ENCODE data around the gene LARGE2. TPM values are rescaled to one million over a fixed set of nuclear protein-coding genes. Genes with fewer than 3 reads are reported as not detected.
A peak's percentile ranks its signal among the peaks of the same experiment; 100 is the strongest.

LARGE2 gene
- total RNA-seq, 3 donors from 2014 or later: 5.9 to 6.3 TPM; not detected in 1

DNA sequence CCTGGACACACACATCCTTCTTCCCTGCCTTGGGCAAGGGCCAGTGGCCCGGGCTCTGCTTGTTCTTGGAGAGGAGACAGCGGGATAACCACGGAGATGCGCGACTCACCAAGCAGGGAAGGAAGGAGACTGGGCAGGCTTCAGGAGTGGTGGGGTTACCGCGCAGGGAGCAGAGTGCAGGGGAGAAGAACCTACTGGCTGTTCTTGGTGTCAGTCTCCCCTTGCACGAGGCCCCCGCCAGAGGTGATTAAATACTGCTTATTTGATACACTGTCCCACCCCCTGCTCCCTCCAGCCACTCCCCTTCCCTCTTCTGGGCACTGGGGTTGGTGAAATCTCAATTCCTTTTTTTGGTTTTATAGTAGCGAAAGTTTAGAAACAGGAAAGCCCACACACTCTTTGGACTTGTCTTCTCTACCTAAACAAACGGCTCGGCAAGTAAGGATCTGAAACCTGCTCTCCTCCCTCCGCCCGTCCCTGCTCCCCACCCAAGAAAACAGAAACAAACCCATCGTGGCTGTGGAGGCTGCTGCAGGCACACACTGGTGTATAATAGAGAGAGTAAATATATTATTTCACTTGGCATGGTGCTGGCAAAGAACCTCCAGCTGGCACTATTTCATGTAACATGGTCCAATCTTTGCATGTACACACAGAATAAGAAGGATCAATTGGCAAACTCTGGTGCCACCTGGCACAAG is 10.8 kb downstream of the LARGE2 start:
- intact Hi-C loops (cut with DNase I; ENCODE audit: low total_unique reads): no loop called here

DNA sequence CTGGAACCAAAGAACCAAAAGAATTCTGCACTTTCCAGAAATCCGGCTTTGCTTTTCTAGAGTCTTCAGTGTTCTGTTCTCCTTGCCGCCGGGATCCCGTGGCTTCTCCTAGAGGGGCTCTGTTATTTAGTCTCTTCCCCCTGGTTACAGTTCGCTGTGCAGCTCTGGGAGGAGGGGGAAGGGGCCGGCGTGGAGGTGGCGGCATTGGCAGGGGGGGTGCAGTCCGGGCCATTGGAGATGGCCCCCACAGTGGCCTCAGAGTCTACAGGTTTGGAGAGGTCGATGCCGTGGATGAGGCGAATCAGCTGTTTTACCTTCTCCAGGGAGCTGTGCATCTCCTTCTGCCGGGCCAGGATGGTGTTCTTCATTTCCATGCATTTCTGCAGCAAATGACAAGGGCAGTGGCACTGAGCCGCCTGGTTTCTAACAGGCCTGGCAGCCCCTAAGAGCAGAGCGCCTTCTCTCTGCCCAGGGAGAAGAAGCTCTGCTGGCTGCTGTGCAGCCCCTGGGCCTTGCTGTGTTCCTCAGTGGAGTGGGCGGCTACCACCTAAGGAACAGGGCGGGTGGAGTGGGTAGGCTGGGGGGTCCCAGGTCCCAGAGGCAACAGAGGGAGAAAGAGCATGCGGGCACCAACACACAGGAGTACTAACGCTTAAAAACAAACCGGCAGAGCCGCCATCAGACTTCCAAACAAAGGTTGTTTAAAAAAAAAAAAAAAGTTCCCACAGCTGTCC is 11.6 kb downstream of the LARGE2 start:
- Histone ChIP-seq H3K4me1 (peaks cover 0 to 15% of the 10 kb centered on the region in 2 donors), H3K4me3 (peak overlapping the region in 2 of 3 donors; percentile 10 to 21), H3K36me3 (no peaks in the 10 kb centered on the region), H3K27me3 (no peaks in the 10 kb centered on the region), H3K9me3 (no peaks in the 10 kb centered on the region), H3K27ac (peak overlapping the region; percentile 40 to 77)
- no peak for DNase-seq (ENCODE audit: low spot score in 2 of 2)
- TF ChIP-seq POLR2A (IDR thresholded peaks at IDR 0.05): no peak
- TF ChIP-seq, protein P1, sequence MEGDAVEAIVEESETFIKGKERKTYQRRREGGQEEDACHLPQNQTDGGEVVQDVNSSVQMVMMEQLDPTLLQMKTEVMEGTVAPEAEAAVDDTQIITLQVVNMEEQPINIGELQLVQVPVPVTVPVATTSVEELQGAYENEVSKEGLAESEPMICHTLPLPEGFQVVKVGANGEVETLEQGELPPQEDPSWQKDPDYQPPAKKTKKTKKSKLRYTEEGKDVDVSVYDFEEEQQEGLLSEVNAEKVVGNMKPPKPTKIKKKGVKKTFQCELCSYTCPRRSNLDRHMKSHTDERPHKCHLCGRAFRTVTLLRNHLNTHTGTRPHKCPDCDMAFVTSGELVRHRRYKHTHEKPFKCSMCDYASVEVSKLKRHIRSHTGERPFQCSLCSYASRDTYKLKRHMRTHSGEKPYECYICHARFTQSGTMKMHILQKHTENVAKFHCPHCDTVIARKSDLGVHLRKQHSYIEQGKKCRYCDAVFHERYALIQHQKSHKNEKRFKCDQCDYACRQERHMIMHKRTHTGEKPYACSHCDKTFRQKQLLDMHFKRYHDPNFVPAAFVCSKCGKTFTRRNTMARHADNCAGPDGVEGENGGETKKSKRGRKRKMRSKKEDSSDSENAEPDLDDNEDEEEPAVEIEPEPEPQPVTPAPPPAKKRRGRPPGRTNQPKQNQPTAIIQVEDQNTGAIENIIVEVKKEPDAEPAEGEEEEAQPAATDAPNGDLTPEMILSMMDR (IDR thresholded peaks at IDR 0.05): no peak
- TF ChIP-seq POLR2AphosphoS5 (IDR thresholded peaks at IDR 0.05): no peak
- intact Hi-C loops (cut with DNase I; ENCODE audit: low total_unique reads): no loop called here

More for the DNA sequence above, 10.8 kb downstream of the LARGE2 start:
- no peak for TF ChIP-seq POLR2A (IDR thresholded peaks at IDR 0.05)
- TF ChIP-seq, protein P1 (IDR thresholded peaks at IDR 0.05): no peak
- no peak for TF ChIP-seq POLR2AphosphoS5 (IDR thresholded peaks at IDR 0.05)
- Histone ChIP-seq H3K36me3 (no peaks in the 10 kb centered on the region), H3K27ac (peak overlapping the region; percentile 55 to 77), H3K4me3 (peak overlapping the region in 2 of 3 donors; percentile 10 to 21), H3K9me3 (no peaks in the 10 kb centered on the region), H3K4me1 (peaks cover 0 to 15% of the 10 kb centered on the region in 2 donors), H3K27me3 (no peaks in the 10 kb centered on the region)
- no peak for DNase-seq (ENCODE audit: low spot score in 2 of 2)

DNA sequence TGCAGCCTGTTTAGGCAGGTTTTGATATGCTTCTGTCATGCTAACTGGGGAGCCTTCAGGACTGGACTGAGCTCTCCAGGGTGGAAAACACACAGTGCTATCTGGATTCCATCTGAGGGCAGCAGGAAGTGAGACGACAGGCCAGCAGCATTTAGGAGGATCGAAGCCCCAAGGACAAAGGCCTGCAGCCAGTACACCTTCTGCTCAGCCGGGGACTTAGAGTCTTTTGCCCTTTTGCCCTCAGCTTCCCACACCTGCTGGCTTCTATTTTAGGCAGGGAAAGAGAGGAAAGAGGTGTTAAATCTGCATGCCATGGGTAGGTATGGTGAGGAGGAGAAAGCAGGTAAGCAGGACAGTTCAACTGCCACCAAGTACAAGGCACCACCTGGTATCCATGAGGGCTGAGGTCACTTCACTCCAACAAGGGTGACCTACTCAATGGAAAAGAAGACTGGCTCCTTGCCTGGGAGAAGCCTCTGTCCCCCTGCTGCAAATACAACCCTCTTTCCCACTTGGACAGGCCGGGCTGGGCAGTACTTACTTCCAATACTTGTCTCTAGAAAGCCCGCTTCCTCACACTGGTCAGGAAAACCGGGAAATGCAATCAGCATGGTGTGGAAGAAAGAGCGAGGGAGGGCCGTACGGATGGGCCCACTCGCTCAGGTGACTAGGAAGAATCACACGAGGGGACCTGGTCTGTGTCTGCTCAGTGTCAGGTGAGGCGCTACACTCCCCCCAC is 12.3 kb downstream of the LARGE2 start:
- TF ChIP-seq POLR2A (IDR thresholded peaks at IDR 0.05) (no peak), POLR2AphosphoS5 (IDR thresholded peaks at IDR 0.05) (no peak)
- TF ChIP-seq, protein P1 (IDR thresholded peaks at IDR 0.05): no peak
- Histone ChIP-seq H3K27ac (peak overlapping the region; percentile 11 to 77), H3K4me3 (no peak overlapping the region), H3K9me3 (no peaks in the 10 kb centered on the region), H3K36me3 (no peaks in the 10 kb centered on the region), H3K27me3 (no peaks in the 10 kb centered on the region), H3K4me1 (peaks cover 0 to 11% of the 10 kb centered on the region in 2 donors)
- intact Hi-C loops (cut with DNase I; ENCODE audit: low total_unique reads): no loop called here
- no peak for DNase-seq (ENCODE audit: low spot score in 2 of 2)

DNA sequence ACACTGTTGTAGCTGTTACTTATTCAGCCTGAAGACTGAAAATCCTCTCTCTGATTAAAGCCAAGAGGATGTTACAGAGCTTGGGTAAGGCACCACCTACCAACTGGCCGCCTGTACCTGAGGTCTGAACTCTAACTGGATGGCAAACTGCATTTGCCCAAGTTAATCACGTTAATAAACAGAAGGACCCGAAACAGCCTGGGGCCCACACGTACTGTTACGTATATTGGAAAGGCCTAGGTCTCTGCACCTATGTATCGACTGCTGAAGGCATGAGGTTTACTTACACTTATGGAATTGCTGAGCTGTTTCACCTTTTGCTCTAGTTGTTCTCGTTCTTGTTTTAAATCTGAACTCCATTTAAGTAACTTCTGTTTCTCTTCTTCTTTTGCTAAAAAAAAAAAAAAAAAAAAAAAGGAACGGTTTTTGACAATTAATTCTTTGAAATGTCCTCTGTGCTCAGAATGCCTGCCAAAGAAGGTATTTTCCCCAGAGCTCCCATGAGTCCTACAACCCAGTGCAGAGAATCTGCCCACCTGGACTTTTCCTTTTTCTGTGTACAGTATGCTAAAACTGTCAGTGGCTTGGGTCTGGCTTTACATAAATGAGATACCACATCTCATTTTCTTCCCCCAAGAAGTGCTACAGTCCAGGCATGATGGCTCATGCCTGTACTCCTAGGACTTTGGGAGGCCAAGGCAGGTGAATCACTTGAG is 13.1 kb downstream of the LARGE2 start:
- Histone ChIP-seq H3K4me3 (no peak overlapping the region), H3K4me1 (peaks cover 0 to 8% of the 10 kb centered on the region in 2 donors), H3K27ac (peak overlapping the region in 1 of 2 donors; percentile 11), H3K36me3 (no peaks in the 10 kb centered on the region), H3K27me3 (no peaks in the 10 kb centered on the region), H3K9me3 (no peaks in the 10 kb centered on the region)
- intact Hi-C loops (cut with DNase I; ENCODE audit: low total_unique reads): no loop called here
- TF ChIP-seq, protein P1 (IDR thresholded peaks at IDR 0.05): no peak
- TF ChIP-seq POLR2A (IDR thresholded peaks at IDR 0.05) (no peak), POLR2AphosphoS5 (IDR thresholded peaks at IDR 0.05) (no peak)
- DNase-seq (ENCODE audit: low spot score in 2 of 2): no peak
